Sigmoid colon (tissue), 4 donors: ENCODE data around the gene ADGB.

ENCODE experiments used
- CTCF ChIP-seq, 4 experiments: fragments of 450-650 bp in 3 of 4; fragments of 200-600 bp in 1 of 4; IDR thresholded peaks; one replicate each; pipeline ENCODE4 v1.5.1; 2016 to 2019; ENCODE audit warnings: antibody characterized with exemption in 4 of 4, mild to moderate bottlenecking in 3 of 4, moderate library complexity in 2 of 4
- EP300 ChIP-seq, 4 donors: sonication (generic); formaldehyde crosslinking; IDR thresholded peaks; one replicate each; pipeline ENCODE4 v1.6.1; 2017; ENCODE audit warnings: antibody characterized with exemption in 4 of 4
- POLR2A ChIP-seq, 2 donors: fragments of 450-650 bp; IDR thresholded peaks; one replicate each; pipeline ENCODE4 v1.6.1; 2016; ENCODE audit warnings: antibody characterized with exemption in 2 of 2, mild to moderate bottlenecking in 2 of 2, moderate library complexity in 2 of 2
- POLR2AphosphoS5 ChIP-seq, 4 donors: sonication (generic); formaldehyde crosslinking; IDR thresholded peaks; one replicate each; pipeline ENCODE4 v1.6.1; 2017; ENCODE audit warnings: antibody characterized with exemption in 4 of 4

DNA sequence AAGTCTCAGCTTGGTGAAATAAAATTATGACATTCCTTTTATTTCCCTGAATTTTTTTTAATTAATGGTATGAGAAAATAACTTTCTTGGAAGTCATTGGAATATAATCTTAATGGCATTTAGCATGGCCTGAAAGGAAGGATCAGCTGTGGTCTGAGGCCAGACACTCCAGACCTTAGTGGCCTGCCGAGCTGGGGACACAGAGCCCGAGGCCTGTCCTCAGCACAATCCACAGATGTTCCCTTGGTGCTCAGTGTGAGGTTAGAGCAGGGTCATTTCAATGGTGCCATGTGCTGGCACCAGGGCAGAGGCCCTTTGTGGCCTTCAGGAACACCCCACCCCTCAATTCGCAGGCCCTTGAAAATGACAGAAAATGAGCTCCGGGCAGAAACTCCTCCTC, 120.6 kb downstream of the ADGB start:
- TF ChIP-seq POLR2A (IDR thresholded peaks at IDR 0.05) (no peak), CTCF (IDR thresholded peaks at IDR 0.05) (no peak), POLR2AphosphoS5 (IDR thresholded peaks at IDR 0.05) (no peak), EP300 (IDR thresholded peaks at IDR 0.05) (no peak)
